K562 (cell line): ENCODE results near the gene ADAD1. TPM values are rescaled to one million over a fixed set of nuclear protein-coding genes. Genes with fewer than 3 reads are reported as not detected.
A peak's percentile ranks its signal among the peaks of the same experiment; 100 is the strongest.

Experiments
- ATAC-seq: fragments of 200-7000 bp; cut with Tn5 transposase; 3 replicates; pipeline ENCODE4 v1.9.1; 2020; ENCODE audit warnings: moderate library complexity
- BruUV-seq: library from RNA; stranded (reverse); fragments of 400-500 nt; replicated peaks from 2 replicates; lab custom pipeline; 2021; lab: Mats Ljungman, UMichigan
- CTCF ChIA-PET: fragments of 300-600 bp; formaldehyde crosslinking; extraction: SDS; loops from one replicate; lab custom pipeline; 2021; ENCODE audit warnings: low intra/inter-chr PET ratio; lab: Yijun Ruan, JAX
- POLR2A ChIA-PET: fragments of 300-600, 350-650 bp; sonication (Branson Sonifier 250); formaldehyde crosslinking; extraction: SDS; loops from one replicate; lab custom pipeline; 2021; ENCODE audit warnings: antibody characterized with exemption, inconsistent platforms; lab: Yijun Ruan, JAX
- DNase-seq, 4 experiments: peaks; one replicate each; pipeline versions ENCODE4 v3.0.0 to v3.0.0-alpha.2; 2011 to 2018; ENCODE audit warnings: low spot score in 3 of 4, mixed read lengths in 3 of 4; ENCODE audit errors: extremely low read depth in 1 of 4
- FAIRE-seq: peaks from 2 replicates; lab custom pipeline; 2011; peaks lifted over from hg19 to GRCh38; lab: Jason Lieb, UNC
- H2AFZ ChIP-seq: 2 replicates; pipeline ENCODE4 v1.6.0; 2011; ENCODE audit warnings: low read depth, low read length, control low read depth, inconsistent platforms
- H3K27ac ChIP-seq: fragments of 200-600 bp; 3 replicates; pipeline ENCODE4 v1.8.0; 2011; ENCODE audit warnings: low read depth, mild to moderate bottlenecking, control low read depth, inconsistent platforms, low read length, moderate library complexity, mixed read lengths; ENCODE audit errors: extremely low read depth
- H3K27me3 ChIP-seq, 2 experiments: fragments of 300-600 bp in 1 of 2; 2 replicates in 1 of 2; 3 replicates in 1 of 2; pipeline versions ENCODE4 v1.6.0 to v1.8.0; 2011; ENCODE audit warnings: inconsistent platforms in 2 of 2, low read length in 2 of 2, mild to moderate bottlenecking in 1 of 2, mixed read lengths in 1 of 2, moderate library complexity in 1 of 2; ENCODE audit not compliant: control insufficient read depth in 2 of 2, insufficient read depth in 2 of 2
- H3K36me3 ChIP-seq: fragments of 300-600 bp; 3 replicates; pipeline ENCODE4 v1.8.0; 2011; ENCODE audit warnings: mild to moderate bottlenecking, low read length, inconsistent platforms; ENCODE audit not compliant: control insufficient read depth, insufficient read depth
- H3K4me1 ChIP-seq, 2 experiments: fragments of 200-600 bp in 1 of 2; replicated peaks in 1 of 2; 2 replicates in 1 of 2; 3 replicates in 1 of 2; pipeline versions ENCODE4 v1.5.1 to v1.8.0; 2011; ENCODE audit warnings: inconsistent platforms in 2 of 2, low read length in 2 of 2, mild to moderate bottlenecking in 1 of 2, mixed read lengths in 1 of 2, moderate library complexity in 1 of 2; ENCODE audit not compliant: control insufficient read depth in 2 of 2, insufficient read depth in 2 of 2
- H3K4me2 ChIP-seq: 2 replicates; pipeline ENCODE4 v1.6.1; 2011; ENCODE audit warnings: low read length, control low read depth, inconsistent platforms, mixed read lengths; ENCODE audit not compliant: insufficient read depth
- H3K4me3 ChIP-seq: fragments of 200-600 bp; sonication (generic), shearing (Covaris generic); 2 replicates; pipeline ENCODE4 v1.5.1; 2016; ENCODE audit warnings: control low read depth, inconsistent platforms
- H3K79me2 ChIP-seq: fragments of 200-600 bp; 3 replicates; pipeline ENCODE4 v1.8.0; 2011; ENCODE audit warnings: low read length, inconsistent platforms; ENCODE audit not compliant: control insufficient read depth, insufficient read depth
- H3K9ac ChIP-seq, 2 experiments: 2 replicates each; pipeline versions ENCODE4 v1.6.0 to v1.6.1; 2011; ENCODE audit warnings: low read depth in 2 of 2, low read length in 2 of 2, control low read depth in 1 of 2, inconsistent platforms in 1 of 2, mild to moderate bottlenecking in 1 of 2, mixed read lengths in 1 of 2; ENCODE audit not compliant: insufficient read depth in 1 of 2
- H3K9me1 ChIP-seq: one replicate; pipeline ENCODE4 v1.6.0; 2011; ENCODE audit warnings: inconsistent platforms, mild to moderate bottlenecking, low read length, moderate library complexity; ENCODE audit not compliant: control insufficient read depth, insufficient read depth
- H3K9me3 ChIP-seq: replicated peaks from 2 replicates; pipeline ENCODE4 v1.5.1; 2011; ENCODE audit warnings: low read depth, low read length, inconsistent platforms; ENCODE audit not compliant: control insufficient read depth, insufficient read depth
- H4K20me1 ChIP-seq: replicated peaks from 2 replicates; pipeline ENCODE4 v1.6.1; 2011; ENCODE audit warnings: low read length, inconsistent platforms, mixed read lengths; ENCODE audit not compliant: control insufficient read depth, insufficient read depth
- ARID1B ChIP-seq: fragments of 450-650 bp; IDR thresholded peaks from 2 replicates; pipeline ENCODE4 v1.6.1; 2016; ENCODE audit warnings: antibody characterized with exemption, mild to moderate bottlenecking, inconsistent platforms
- BCL6 ChIP-seq: fragments of 250-450 bp; sonication (Bioruptor Pico); IDR thresholded peaks from 2 replicates; pipeline ENCODE4 v1.4.0; 2020
- CTBP1 ChIP-seq: fragments of 450-650 bp; IDR thresholded peaks from 2 replicates; pipeline ENCODE4 v1.6.1; 2016; ENCODE audit warnings: borderline replicate concordance
- CTCF ChIP-seq, 3 experiments: IDR thresholded peaks in 2 of 3; conservative IDR thresholded peaks in 1 of 3; 2 replicates each; pipeline ENCODE4 v1.5.1; 2011 to 2012; ENCODE audit warnings: low read length in 3 of 3, mild to moderate bottlenecking in 3 of 3, control low read depth in 2 of 3, improper control_type of control experiment in 1 of 3, inconsistent platforms in 1 of 3, low read depth in 1 of 3, mixed read lengths in 1 of 3, moderate library complexity in 1 of 3; ENCODE audit not compliant: insufficient read depth in 2 of 3
- ILK ChIP-seq: fragments of 450-650 bp; IDR thresholded peaks from 2 replicates; pipeline ENCODE4 v1.6.1; 2016; ENCODE audit warnings: missing genetic modification characterization, low read depth, mild to moderate bottlenecking, missing compliant biosample characterization, moderate library complexity, borderline replicate concordance
- MXI1 ChIP-seq: IDR thresholded peaks from 2 replicates; pipeline ENCODE4 v1.6.1; 2011; ENCODE audit warnings: low read depth, mild to moderate bottlenecking, improper control_type of control experiment, low read length
- NCOA2 ChIP-seq, 2 experiments: fragments of 450-650 bp; IDR thresholded peaks; 2 replicates each; pipeline ENCODE4 v1.6.1; 2018; ENCODE audit warnings: mild to moderate bottlenecking in 2 of 2, moderate library complexity in 1 of 2; ENCODE audit not compliant: partially characterized antibody in 2 of 2
- PRMT5 ChIP-seq: sonication (generic); formaldehyde crosslinking; IDR thresholded peaks from 2 replicates; pipeline ENCODE4 v1.5.0; 2020; ENCODE audit warnings: missing genetic modification reagents
- RAD21 ChIP-seq, 2 experiments: fragments of 250-450 bp in 1 of 2; fragments of 450-650 bp in 1 of 2; sonication (Bioruptor Pico) in 1 of 2; formaldehyde crosslinking in 1 of 2; IDR thresholded peaks in 1 of 2; conservative IDR thresholded peaks in 1 of 2; 2 replicates each; pipeline versions ENCODE4 v1.4.0 to v1.8.0; 2020 to 2022; ENCODE audit warnings: mild to moderate bottlenecking in 2 of 2, moderate library complexity in 1 of 2
- RAD51 ChIP-seq: fragments of 450-650 bp; IDR thresholded peaks from 2 replicates; pipeline ENCODE4 v1.7.1; 2016; ENCODE audit warnings: low read depth, mild to moderate bottlenecking, borderline replicate concordance
- REST ChIP-seq, 2 experiments: fragments of 450-650 bp; formaldehyde crosslinking in 1 of 2; IDR thresholded peaks; 2 replicates each; pipeline versions ENCODE4 v1.4.0 to v1.6.1; 2014 to 2020; ENCODE audit warnings: mild to moderate bottlenecking in 2 of 2, borderline replicate concordance in 1 of 2, low read depth in 1 of 2
- WHSC1 ChIP-seq: IDR thresholded peaks from one replicate; pipeline ENCODE4 v1.6.1; 2012; ENCODE audit warnings: low read length, control low read depth, inconsistent platforms
- XRCC3 ChIP-seq: fragments of 450-650 bp; IDR thresholded peaks from 2 replicates; pipeline ENCODE4 v1.6.1; 2017; ENCODE audit warnings: mild to moderate bottlenecking, moderate library complexity
- in situ Hi-C: fragments of 300-500 bp; cut with MboI; formaldehyde crosslinking; loops from 4 replicates; pipeline ENCODE4 v1.15.0; 2018; ENCODE audit warnings: inconsistent platforms, mixed read lengths
- intact Hi-C: fragments of 100-400 bp; cut with micrococcal nuclease; formaldehyde crosslinking; loops from 2 replicates; pipeline ENCODE4 v1.14.2; 2022
- polyA plus RNA-seq, 8 experiments: library from polyadenylated mRNA; depleted of rRNA in 4 of 8; stranded (reverse) in 5 of 8; unstranded in 3 of 8; fragments of >200 nt; fragmentation: Nextera tagmentation in 2 of 8; fragmentation: Illumina TruSeq in 1 of 8; extraction: Ambion mirVana in 2 of 8; extraction: Trizol in 1 of 8; gene quantifications; 2 replicates each; pipeline versions ENCODE4 v1.2.1 to v1.2.3, GENCODE V29; 2011 to 2014; ENCODE audit warnings: inconsistent platforms in 1 of 8, missing spikeins in 1 of 8
- total RNA-seq, 7 experiments: library from RNA; depleted of rRNA in 6 of 7; stranded (reverse); fragments of >200 nt in 6 of 7; fragmentation: Illumina TruSeq in 2 of 7; extraction: Trizol in 2 of 7; gene quantifications; 2 replicates each; pipeline versions ENCODE4 v1.2.1 to v1.2.3, GENCODE V29; 2011 to 2021; ENCODE audit warnings: low replicate concordance in 1 of 7

Gene ADAD1
- total and polyA plus RNA-seq, 9 of the 15 experiments (the other 6 are each of a cell fraction or from before 2014, with no cell fraction given) = not detected

- no peaks in the 10 kb centered on the region for H3K4me1 ChIP-seq
- H3K9me3 ChIP-seq = no peaks in the 10 kb centered on the region
- H3K27ac ChIP-seq = no peak overlapping the region
- peak in 2 of 4 experiments; percentile 12 to 34 for DNase-seq
- H3K27me3 ChIP-seq = no peaks in the 10 kb centered on the region
- POLR2A ChIA-PET = interaction anchor here (0.6 kb wide), 1 partner anchor 14 kb away, joined by 4 read pairs; no protein-coding TSS in a partner anchor
- intact Hi-C loops = loop anchor here (2.0 kb wide), 3 partner anchors 126 to 550 kb away; no protein-coding TSS in a partner anchor
- H3K4me3 ChIP-seq = no peak overlapping the region
- in situ Hi-C loops = no loop called here
- H4K20me1 ChIP-seq = no peaks in the 10 kb centered on the region
- no peak overlapping the region for H2AFZ ChIP-seq
- no peaks in the 10 kb centered on the region for H3K79me2 ChIP-seq
- BruUV-seq = no TSS peak
- CTCF ChIA-PET = interaction anchor here (1.0 kb wide), 1 partner anchor 150 kb away, joined by 3 read pairs; no protein-coding TSS in a partner anchor
- H3K9ac ChIP-seq = no peak overlapping the region
- no peaks in the 10 kb centered on the region for H3K9me1 ChIP-seq
- no peak overlapping the region for H3K4me2 ChIP-seq
- H3K36me3 ChIP-seq = no peaks in the 10 kb centered on the region
- peak; percentile 88 for ATAC-seq
- FAIRE-seq = peak; percentile 75
- TF ChIP-seq RAD21 (CRISPR knock-in tag; conservative IDR thresholded peaks at IDR 0.05 in 1 of 2, IDR thresholded peaks at IDR 0.05 in 1 of 2) (peak in 1 of 2 experiments; percentile 48; a peak in 2 of 4 replicates), XRCC3 (no peak), ILK (tag) (no peak), RAD51 (no peak), WHSC1 (no peak), PRMT5 (CRISPR knock-in tag) (no peak), BCL6 (CRISPR knock-in tag) (no peak), REST (IDR thresholded peaks at IDR 0.05; ENCODE audit: borderline replicate concordance) (peak; percentile 20; the same call in 1 of the 2 replicates), REST (CRISPR knock-in tag; IDR thresholded peaks at IDR 0.05; ENCODE audit: low read depth) (no peak), CTCF (IDR thresholded peaks at IDR 0.05 in 2 of 3, conservative IDR thresholded peaks at IDR 0.05 in 1 of 3; ENCODE audit: insufficient read depth in 2 of 3, low read depth in 1 of 3, low read length in 3 of 3) (peak; percentile 42 to 69 (median 61); a peak in 4 of 6 replicates), ARID1B (no peak), CTBP1 (no peak), NCOA2 (IDR thresholded peaks at IDR 0.05; ENCODE audit: partially characterized antibody in 2 of 2) (peak in 1 of 2 experiments; percentile 11), MXI1 (no peak)
Observed at GRCh38 chr4:122450847-122451246, 72.0 kb downstream of the ADAD1 start.
